Ecto neural progenitor cell (in vitro differentiated cells): ENCODE results near the gene FRMD4A.

ENCODE experiments used
- DNase-seq: peaks from one replicate; pipeline ENCODE4 v3.0.0-alpha.2; 2018; ENCODE audit warnings: low spot score

The FRMD4A gene

GRCh38 chr10:14017467-14017866 lies 313.3 kb downstream of the FRMD4A start:
- no peak for DNase-seq

GRCh38 chr10:14016931-14017333 lies 313.8 kb downstream of the FRMD4A start:
- DNase-seq, result no peak

DNA sequence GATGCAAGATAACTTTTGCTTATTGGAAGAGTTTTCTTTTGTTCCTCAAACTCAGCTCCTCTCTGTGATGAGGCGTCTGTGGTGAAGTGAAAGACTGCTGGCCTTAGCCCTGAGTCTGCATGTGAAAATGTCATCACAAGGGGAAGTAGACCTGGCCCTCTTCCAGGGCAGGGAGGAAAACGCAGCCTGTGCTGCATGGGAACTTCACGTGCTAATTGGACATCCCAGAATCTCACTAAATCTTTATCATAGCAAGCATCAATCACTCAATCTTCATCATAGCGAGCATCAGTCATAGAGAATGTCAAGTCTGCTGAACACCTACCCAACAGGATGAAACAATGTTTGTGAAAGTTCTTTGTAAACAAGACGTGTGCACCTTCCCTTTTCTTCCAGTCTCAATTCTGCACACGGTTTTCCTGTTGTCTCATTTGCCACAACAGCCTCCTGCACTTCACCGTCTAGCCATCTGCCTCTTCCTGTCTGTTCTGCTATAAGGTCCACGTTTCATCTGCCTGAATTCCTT lies 314.6 kb downstream of the FRMD4A start:
- no peak for DNase-seq

GRCh38 chr10:14014423-14014822 lies 316.3 kb downstream of the FRMD4A start:
- no peak for DNase-seq

DNA sequence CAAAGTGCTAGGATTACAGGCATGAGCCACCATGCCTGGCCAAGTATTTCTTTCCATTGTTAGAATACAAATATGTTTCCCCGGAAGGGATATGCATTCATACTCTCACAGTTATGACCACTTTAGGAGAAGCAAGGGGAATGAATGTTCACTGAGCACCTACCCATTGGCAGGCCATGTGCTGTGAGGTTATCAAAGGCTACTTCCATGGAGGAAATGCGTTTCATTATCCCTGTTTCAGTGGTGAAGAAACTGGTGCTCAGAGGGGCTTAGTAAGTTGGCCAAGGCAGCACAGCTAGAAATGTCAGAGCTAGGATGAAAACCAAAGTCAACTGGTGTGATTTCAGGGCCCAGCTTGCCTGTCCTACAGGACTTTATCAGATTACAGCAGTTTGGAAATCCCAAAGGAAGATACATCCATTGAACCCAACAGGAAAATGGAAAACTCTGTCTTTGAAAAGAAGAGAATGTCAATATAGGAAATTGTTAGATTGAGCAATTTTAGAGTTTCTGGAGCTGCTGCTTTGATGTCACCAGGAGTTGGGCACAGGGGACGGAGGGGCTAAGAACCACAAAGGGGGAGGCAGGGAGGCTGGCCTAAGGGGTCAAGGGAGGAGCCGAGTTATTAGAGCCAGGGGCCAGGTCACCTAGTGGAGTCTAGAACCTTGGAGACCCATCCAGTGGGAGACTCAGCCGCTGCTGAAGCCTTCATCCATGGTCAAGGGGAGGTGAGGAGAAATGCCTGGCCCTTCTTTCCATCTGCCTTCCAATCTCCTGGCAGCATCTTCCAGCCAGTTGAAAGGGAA lies 319.8 kb downstream of the FRMD4A start:
- no peak for DNase-seq

- no peak for DNase-seq
Observed at GRCh38 chr10:14010101-14010558, 320.6 kb downstream of the FRMD4A start.

- DNase-seq, result no peak
Observed at GRCh38 chr10:14009371-14010100, 321.2 kb downstream of the FRMD4A start.

- DNase-seq, result no peak
Observed at GRCh38 chr10:14008740-14009080, 322.0 kb downstream of the FRMD4A start.

DNA sequence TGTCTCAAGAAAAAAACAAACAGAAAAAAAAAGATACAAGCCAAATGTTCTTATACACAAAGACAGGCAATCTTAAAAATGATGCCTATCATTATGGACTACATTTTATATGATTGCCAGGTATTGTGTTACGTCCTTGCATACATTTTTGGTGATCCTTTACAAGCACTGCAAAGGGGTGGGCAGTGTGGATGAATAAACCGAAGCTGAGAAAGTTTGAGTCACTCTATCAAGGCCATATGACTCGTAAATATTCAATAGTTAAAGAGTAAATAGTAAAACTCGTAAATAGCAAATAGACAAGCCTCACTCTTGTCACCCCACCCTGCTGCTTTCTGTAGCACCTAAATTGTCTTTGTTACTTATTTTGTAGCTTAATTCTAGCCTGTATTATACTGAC lies 326.2 kb downstream of the FRMD4A start:
- no peak for DNase-seq

- no peak for DNase-seq
Observed at GRCh38 chr10:14003517-14004184, 327.1 kb downstream of the FRMD4A start.

DNA sequence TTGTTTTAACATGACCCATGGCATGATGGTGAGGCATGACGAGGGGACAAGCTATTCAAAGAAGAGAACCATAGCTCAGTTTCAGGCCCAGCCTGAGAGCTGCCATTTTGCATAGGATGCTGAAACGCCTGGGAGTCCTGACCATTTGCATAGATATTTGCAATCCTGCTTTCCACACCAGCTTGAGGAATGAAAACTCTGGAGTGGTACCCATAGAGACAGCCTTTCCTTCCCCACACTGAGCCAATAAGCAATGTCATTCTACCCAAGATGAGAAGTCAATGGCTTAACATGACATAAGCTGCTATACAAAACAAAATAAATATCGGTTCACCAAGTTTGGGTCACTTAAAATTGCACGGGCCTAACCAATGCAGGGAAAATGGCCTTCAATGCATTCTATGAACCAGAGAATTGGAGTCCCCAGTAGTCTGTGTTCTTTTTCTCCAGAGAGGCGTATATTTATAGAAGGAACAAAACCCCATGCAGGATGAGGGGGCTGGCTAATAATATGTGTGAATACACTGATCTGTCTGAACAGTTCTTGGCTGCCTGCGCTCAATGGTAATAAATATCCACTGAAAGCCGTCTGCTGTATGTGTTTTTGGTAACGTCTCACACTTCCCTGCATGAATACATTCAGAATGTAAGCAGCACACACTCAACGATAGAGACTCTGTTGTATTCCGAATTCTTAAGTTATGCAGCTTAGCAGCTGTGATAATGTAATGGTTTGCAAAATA lies 329.3 kb downstream of the FRMD4A start:
- DNase-seq, result no peak

- no peak for DNase-seq
Observed at GRCh38 chr10:13998163-13998835, 332.4 kb downstream of the FRMD4A start.

DNA sequence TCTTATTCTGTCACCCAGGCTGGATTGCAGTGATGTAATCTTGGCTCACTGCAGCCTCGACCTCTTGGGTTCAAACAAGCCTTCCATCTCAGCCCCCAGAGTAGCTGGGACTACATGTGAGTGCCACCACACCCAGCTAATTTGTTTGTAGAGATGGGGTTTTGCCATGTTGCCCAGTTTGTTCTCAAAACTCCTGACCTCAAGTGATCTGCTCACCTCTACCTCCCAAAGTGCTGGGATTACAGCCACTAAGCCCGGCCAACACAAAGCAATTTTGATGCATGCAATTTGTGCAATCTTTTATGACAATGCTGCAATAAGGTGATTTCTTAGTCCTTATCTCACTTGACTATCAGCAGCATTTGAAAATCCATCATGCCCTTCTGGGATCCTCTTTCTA lies 333.1 kb downstream of the FRMD4A start:
- no peak for DNase-seq

DNA sequence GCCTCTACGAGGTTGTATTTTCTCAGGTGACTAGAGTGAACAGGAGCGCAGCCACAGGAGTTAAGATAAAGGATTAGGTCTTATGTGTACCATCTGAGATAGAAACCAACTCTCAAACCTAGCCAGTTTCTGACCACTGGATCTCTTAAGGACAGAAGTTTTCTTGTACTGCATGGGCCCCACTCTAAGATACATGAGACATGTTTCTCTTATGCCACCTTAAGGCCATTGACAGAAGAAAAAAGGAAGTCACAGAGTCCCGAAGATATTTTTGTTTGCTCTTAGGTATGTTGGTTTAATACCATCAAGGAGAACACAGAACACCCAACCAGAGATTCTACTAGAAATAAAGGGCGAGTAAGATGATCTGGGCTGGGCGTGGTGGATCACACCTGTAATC lies 335.8 kb downstream of the FRMD4A start:
- no peak for DNase-seq

- no peak for DNase-seq
Observed at GRCh38 chr10:13993673-13994089, 337.0 kb downstream of the FRMD4A start.

GRCh38 chr10:13993169-13993568 lies 337.6 kb downstream of the FRMD4A start:
- DNase-seq, result no peak

DNA sequence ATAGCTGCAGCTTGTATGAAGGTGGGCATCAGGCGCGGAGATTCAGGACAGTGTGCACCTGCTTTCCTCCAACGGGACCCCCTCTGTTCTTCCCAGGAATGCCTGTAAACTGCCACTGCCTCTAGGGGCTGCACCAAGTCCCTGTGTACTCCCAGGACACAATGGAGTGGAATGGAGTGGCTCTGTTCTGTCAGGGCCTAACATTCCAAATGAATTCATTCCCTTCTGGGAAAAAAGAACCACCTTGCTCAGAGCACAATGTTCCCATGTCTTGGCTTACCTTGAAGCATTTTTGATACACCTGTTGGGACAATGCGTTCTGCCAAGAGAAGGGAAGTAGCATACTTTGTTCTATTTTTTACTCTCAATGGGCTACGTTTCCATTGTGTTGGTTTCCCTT lies 339.4 kb downstream of the FRMD4A start:
- no peak for DNase-seq

- DNase-seq, result no peak
Observed at GRCh38 chr10:13990946-13991345, 339.8 kb downstream of the FRMD4A start.

DNA sequence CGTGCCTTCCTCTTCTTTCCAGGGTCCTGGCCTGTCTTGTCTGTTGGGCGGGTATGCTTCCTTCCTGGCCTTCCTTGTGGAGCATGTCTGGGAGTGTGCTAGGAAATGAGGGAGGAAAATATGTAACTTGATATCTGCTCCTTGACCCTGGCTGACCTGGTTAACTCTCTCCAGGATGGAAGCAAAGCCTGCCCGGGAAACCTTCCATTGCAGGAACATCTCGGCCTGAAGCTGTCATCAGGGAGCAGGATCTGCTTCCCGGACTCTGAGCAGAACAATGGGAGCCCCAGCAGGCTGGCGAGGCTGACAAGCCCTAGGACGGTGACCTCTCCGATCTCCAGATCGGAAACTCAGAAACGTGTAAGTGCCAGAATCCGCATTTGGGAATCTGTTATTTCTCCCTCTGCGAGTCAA lies 340.3 kb downstream of the FRMD4A start:
- DNase-seq, result no peak

DNA sequence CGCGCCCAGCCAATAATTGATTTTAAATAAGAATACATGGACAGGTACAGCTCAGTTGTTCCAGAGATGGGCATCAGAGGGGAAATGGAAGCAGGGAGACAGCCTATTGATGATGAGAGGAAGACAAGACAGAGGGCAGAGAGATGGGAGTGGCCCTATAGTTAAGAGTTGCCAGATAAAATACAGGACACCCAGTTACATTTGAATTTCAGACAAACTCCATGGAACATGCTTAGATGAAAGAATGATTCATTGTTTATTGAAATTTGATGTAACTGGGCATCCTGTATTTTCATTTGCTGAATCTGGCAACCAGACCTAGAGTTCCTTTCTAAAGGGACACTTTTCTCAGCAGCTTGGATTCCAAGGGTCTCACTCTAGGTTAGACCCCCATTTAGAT lies 341.1 kb downstream of the FRMD4A start:
- no peak for DNase-seq

DNA sequence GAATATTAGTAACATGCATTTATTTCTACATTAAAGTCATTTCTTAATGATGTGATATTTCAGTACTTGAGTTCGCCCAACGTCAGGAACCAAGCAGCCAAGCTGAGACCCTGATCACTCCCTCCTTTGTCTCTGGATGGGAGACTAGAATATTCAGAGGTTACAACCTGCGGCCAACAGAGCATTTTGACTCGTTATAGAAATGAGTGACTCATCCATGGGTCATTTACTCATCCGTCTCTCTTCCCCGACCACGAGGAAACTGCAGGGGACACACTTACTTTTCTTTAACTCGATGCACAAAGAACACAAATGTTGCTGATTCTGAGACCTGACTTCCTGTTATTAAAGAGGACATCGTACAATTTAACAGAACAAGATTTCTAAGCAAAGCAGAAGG lies 343.3 kb downstream of the FRMD4A start:
- no peak for DNase-seq
